Kidney epithelial cell (primary cell): ENCODE data around the gene WARS2. TPM values are rescaled to one million over a fixed set of nuclear protein-coding genes. Genes with fewer than 3 reads are reported as not detected.

Experiments used
- DNase-seq: peaks from one replicate; pipeline ENCODE4 v3.0.0-alpha.2; 2010; ENCODE audit warnings: low read depth
- H3K27me3 ChIP-seq: 2 replicates; pipeline ENCODE4 v1.6.0; 2011; ENCODE audit warnings: low read length; ENCODE audit not compliant: control insufficient read depth, insufficient read depth
- H3K36me3 ChIP-seq: 2 replicates; pipeline ENCODE4 v1.5.1; 2011; ENCODE audit warnings: low read length; ENCODE audit not compliant: control insufficient read depth, insufficient read depth
- H3K4me3 ChIP-seq: 2 replicates; pipeline ENCODE4 v1.5.1; 2011; ENCODE audit warnings: low read depth, mild to moderate bottlenecking, control low read depth, low read length
- total RNA-seq: library from RNA; depleted of rRNA; stranded (reverse); fragments of >200 nt; gene quantifications from 2 replicates; pipeline ENCODE4 v1.2.3, GENCODE V29; 2015
- TF ChIP-seq, protein P1 (sequence below): IDR thresholded peaks from 2 replicates; pipeline ENCODE4 v1.5.1; 2011; ENCODE audit warnings: mild to moderate bottlenecking, moderate library complexity, low read length, control low read depth, inconsistent platforms; ENCODE audit not compliant: insufficient read depth, poor library complexity, severe bottlenecking

The WARS2 gene
- total RNA-seq, 1 donor from 2014 or later: 18.7 TPM

DNA sequence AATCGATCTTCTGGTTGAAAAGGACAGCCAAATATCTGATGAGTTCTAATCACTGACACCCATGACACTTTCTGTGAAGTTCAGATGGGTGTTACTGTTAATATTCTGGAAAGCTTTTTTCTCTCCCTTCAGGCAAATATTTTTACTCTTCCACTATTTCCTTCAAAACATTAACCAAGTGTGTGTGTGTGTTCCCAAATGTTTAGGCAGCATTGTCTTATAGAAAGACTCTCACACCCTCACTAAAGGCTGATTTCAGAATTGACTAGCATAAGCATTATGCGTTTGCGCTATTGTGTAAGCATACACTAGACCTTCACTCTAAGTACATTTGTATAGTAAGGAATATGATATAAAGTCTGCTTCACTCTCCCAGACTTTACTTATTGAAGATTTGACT lies 24.7 kb downstream of the WARS2 start:
- no peaks in the 10 kb centered on the region for H3K36me3 ChIP-seq
- H3K4me3 ChIP-seq: no peak overlapping the region
- DNase-seq: no peak
- no peaks in the 10 kb centered on the region for H3K27me3 ChIP-seq
- TF ChIP-seq, protein P1, sequence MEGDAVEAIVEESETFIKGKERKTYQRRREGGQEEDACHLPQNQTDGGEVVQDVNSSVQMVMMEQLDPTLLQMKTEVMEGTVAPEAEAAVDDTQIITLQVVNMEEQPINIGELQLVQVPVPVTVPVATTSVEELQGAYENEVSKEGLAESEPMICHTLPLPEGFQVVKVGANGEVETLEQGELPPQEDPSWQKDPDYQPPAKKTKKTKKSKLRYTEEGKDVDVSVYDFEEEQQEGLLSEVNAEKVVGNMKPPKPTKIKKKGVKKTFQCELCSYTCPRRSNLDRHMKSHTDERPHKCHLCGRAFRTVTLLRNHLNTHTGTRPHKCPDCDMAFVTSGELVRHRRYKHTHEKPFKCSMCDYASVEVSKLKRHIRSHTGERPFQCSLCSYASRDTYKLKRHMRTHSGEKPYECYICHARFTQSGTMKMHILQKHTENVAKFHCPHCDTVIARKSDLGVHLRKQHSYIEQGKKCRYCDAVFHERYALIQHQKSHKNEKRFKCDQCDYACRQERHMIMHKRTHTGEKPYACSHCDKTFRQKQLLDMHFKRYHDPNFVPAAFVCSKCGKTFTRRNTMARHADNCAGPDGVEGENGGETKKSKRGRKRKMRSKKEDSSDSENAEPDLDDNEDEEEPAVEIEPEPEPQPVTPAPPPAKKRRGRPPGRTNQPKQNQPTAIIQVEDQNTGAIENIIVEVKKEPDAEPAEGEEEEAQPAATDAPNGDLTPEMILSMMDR: no peak

DNA sequence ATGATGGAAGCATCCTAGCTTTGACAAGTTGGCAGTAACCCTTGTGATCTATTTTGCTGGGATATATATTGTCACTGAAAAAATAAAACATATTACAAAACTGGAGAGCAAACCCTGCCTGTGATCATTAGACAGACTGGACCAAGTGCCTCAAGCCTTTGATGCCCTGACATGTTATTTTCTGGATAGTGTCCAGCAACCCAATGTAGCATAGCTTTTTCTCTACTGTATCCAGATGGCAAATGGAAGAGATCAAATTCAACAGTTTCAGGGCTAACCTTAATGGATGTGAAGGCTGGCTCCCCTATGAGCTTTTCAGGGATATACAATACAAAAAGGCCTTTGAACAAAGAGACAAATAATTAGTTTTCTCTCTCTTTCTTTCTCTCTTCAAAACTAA lies 25.1 kb downstream of the WARS2 start:
- no peak for DNase-seq
- TF ChIP-seq, protein P1: no peak
- Histone ChIP-seq H3K4me3 (no peak overlapping the region), H3K36me3 (no peaks in the 10 kb centered on the region), H3K27me3 (no peaks in the 10 kb centered on the region)

DNA sequence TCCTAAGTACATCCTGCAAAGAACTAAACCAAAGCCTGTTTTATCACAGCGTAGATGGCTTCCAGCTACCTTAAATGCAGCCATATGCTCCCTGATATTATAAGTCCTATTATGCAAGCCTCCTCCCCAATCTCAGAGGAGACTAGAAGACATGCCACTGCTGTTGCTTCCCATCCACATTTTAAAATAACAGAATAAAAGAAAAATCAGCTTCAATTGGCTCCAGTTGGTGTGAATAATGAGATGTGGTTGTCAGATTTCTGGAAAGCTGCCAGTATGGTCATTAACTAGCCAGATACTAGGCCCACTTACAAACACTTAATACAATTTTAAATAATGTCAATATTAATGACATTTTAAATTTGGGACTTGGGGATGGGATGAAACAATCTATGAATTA lies 25.7 kb downstream of the WARS2 start:
- DNase-seq: no peak
- TF ChIP-seq, protein P1: no peak
- no peaks in the 10 kb centered on the region for H3K36me3 ChIP-seq
- no peak overlapping the region for H3K4me3 ChIP-seq
- H3K27me3 ChIP-seq: no peaks in the 10 kb centered on the region

DNA sequence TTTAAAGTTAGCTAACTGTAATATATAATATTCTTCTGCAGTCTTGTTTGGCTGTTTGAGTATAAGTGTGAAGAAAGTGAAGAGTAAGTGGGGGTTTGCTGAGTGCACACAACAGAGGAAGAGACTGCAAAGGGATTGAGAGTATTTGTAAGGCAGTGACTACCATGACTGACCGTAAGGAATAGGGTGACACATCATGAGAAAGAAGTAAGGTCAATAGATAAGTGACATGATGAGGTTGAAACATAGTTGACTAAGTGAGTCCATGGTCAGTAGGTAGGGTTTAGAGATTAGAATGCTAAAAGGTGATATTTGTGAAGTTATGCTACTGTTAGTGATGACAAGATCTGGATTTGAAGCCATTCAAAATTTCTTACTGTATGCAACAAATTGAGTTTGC lies 27.7 kb downstream of the WARS2 start:
- no peaks in the 10 kb centered on the region for H3K36me3 ChIP-seq
- TF ChIP-seq, protein P1: no peak
- H3K27me3 ChIP-seq: no peaks in the 10 kb centered on the region
- H3K4me3 ChIP-seq: no peak overlapping the region
- no peak for DNase-seq

DNA sequence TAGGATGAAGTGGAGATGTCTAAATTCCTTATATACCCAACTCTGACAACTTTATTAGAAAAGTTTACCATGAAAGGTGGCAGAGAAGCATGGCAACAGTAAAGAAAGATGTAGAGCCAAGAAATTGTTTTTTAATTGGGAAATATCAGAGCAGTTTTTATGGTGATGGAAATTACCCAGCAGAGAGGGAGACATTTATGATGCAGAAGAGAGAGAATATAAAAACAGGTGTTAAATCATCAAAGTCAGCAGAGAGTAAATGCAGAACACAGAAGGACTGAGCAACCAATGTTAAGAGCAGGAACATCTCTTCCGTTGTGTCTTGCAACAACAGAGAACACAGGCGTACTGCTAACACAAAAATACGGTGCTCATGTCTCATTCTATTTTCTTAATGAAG lies 28.2 kb downstream of the WARS2 start:
- Histone ChIP-seq H3K4me3 (no peak overlapping the region), H3K27me3 (no peaks in the 10 kb centered on the region), H3K36me3 (no peaks in the 10 kb centered on the region)
- TF ChIP-seq, protein P1: no peak
- DNase-seq: no peak

DNA sequence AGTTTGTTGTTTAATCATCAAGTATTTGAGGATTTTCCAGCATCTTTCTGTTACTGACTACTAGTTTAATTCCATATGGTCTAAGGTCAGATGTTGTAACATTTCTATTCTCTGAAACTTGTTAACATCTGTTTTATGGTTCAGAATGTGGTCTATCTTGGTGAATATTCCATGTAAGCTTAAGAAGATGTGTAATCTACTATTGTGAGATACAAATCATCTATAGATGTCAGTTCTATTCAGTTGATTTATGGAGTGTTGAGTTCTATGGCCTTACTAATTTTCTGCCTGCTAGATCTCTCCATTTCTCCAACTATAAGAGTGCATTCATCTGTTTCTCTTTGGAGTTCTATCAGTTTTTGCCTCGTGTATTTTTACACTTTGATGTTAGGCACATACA lies 31.5 kb downstream of the WARS2 start:
- TF ChIP-seq, protein P1: no peak
- DNase-seq: no peak
- Histone ChIP-seq H3K4me3 (no peak overlapping the region), H3K27me3 (no peaks in the 10 kb centered on the region), H3K36me3 (no peaks in the 10 kb centered on the region)
